Uterus (tissue), 2 donors: ENCODE results near the gene PIEZO2.

ENCODE experiments used
- POLR2A ChIP-seq, 2 donors: fragments of 450-650 bp; IDR thresholded peaks; one replicate each; pipeline ENCODE4 v1.6.1; 2016; ENCODE audit warnings: antibody characterized with exemption in 2 of 2, mild to moderate bottlenecking in 1 of 2, moderate library complexity in 1 of 2
- TF ChIP-seq, protein P1 (sequence below), 4 experiments: fragments of 200-600 bp in 2 of 4; fragments of 450-650 bp in 2 of 4; sonication (generic) in 2 of 4; IDR thresholded peaks; one replicate each; pipeline ENCODE4 v1.5.1; 2016 to 2019; ENCODE audit warnings: antibody characterized with exemption in 4 of 4, mild to moderate bottlenecking in 2 of 4, moderate library complexity in 1 of 4

DNA sequence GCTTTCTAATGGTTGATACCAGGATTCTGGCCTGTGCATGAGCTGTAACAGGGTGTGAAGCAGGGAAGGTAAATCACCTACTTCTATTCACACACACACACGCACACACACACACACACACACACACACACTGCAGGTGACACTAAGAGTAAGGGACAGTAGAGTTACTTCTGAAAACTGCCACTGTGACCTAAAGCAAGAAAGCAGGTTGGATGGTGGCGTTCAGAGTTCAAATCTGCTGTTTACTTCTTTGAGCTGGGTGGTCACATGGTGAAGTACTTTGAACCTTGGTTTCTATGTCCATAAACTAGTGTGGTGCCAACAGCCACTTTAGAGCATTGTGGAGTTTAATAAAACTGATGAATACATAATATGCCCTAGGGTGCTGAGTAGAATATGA is 248.0 kb downstream of the PIEZO2 start:
- TF ChIP-seq, protein P1, sequence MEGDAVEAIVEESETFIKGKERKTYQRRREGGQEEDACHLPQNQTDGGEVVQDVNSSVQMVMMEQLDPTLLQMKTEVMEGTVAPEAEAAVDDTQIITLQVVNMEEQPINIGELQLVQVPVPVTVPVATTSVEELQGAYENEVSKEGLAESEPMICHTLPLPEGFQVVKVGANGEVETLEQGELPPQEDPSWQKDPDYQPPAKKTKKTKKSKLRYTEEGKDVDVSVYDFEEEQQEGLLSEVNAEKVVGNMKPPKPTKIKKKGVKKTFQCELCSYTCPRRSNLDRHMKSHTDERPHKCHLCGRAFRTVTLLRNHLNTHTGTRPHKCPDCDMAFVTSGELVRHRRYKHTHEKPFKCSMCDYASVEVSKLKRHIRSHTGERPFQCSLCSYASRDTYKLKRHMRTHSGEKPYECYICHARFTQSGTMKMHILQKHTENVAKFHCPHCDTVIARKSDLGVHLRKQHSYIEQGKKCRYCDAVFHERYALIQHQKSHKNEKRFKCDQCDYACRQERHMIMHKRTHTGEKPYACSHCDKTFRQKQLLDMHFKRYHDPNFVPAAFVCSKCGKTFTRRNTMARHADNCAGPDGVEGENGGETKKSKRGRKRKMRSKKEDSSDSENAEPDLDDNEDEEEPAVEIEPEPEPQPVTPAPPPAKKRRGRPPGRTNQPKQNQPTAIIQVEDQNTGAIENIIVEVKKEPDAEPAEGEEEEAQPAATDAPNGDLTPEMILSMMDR (IDR thresholded peaks at IDR 0.05), result no peak
- no peak for TF ChIP-seq POLR2A (IDR thresholded peaks at IDR 0.05)
